ENCODE results near the gene DVL2. TPM values are rescaled to one million over a fixed set of nuclear protein-coding genes. Genes with fewer than 3 reads are reported as not detected.
A peak's percentile ranks its signal among the peaks of the same experiment; 100 is the strongest.
"Not testable (repeated sequence)": the region's sequence is repeated elsewhere in the genome, so short reads cannot be mapped to it uniquely, and the experiment has no call there.

Gene DVL2
- total RNA-seq, 2 experiments from 2014 or later = 64.4 to 66.5 TPM

- DNase-seq = no peak
- Mint-ChIP-seq H3K27ac (no peak overlapping the region), H3K36me3 (peaks cover 3% of the 10 kb centered on the region), H3K27me3 (no peaks in the 10 kb centered on the region), H3K9me3 (no peaks in the 10 kb centered on the region), H3K4me3 (no peak overlapping the region), H3K4me1 (peaks cover 2% of the 10 kb centered on the region)
Measured at GRCh38 chr17:7190276-7190917, 43.9 kb downstream of the DVL2 start.

GRCh38 chr17:7186241-7186640 lies 48.1 kb downstream of the DVL2 start:
- no peak for DNase-seq
- no peak overlapping the region for H3K27ac Mint-ChIP-seq
- H3K4me1 Mint-ChIP-seq = no peaks in the 10 kb centered on the region
- H3K27me3 Mint-ChIP-seq = no peaks in the 10 kb centered on the region
- no peaks in the 10 kb centered on the region for H3K9me3 Mint-ChIP-seq
- no peaks in the 10 kb centered on the region for H3K36me3 Mint-ChIP-seq
- H3K4me3 Mint-ChIP-seq = no peak overlapping the region

GRCh38 chr17:7184647-7185046 lies 49.7 kb downstream of the DVL2 start:
- no peaks in the 10 kb centered on the region for H3K36me3 Mint-ChIP-seq

GRCh38 chr17:7184091-7184488 lies 50.2 kb downstream of the DVL2 start:
- Mint-ChIP-seq H3K4me3 (no peak overlapping the region), H3K4me1 (no peaks in the 10 kb centered on the region), H3K27me3 (no peaks in the 10 kb centered on the region), H3K9me3 (no peaks in the 10 kb centered on the region), H3K27ac (no peak overlapping the region), H3K36me3 (no peaks in the 10 kb centered on the region)
- DNase-seq = no peak

More at GRCh38 chr17:7184647-7185046, 49.7 kb downstream of the DVL2 start:
- H3K4me3 Mint-ChIP-seq = no peak overlapping the region
- DNase-seq = no peak
- no peaks in the 10 kb centered on the region for H3K4me1 Mint-ChIP-seq
- no peaks in the 10 kb centered on the region for H3K9me3 Mint-ChIP-seq
- no peaks in the 10 kb centered on the region for H3K27me3 Mint-ChIP-seq
- H3K27ac Mint-ChIP-seq = no peak overlapping the region

GRCh38 chr17:7183433-7184090 lies 50.8 kb downstream of the DVL2 start:
- H3K4me1 Mint-ChIP-seq = no peaks in the 10 kb centered on the region
- H3K27me3 Mint-ChIP-seq = no peaks in the 10 kb centered on the region
- H3K27ac Mint-ChIP-seq = no peak overlapping the region
- no peaks in the 10 kb centered on the region for H3K9me3 Mint-ChIP-seq
- no peak overlapping the region for H3K4me3 Mint-ChIP-seq
- H3K36me3 Mint-ChIP-seq = no peaks in the 10 kb centered on the region
- no peak for DNase-seq

GRCh38 chr17:7182101-7182500 lies 52.2 kb downstream of the DVL2 start:
- H3K4me1 Mint-ChIP-seq, H3K27ac Mint-ChIP-seq, H3K36me3 Mint-ChIP-seq, H3K4me3 Mint-ChIP-seq, H3K9me3 Mint-ChIP-seq, DNase-seq: not testable (repeated sequence)
- peaks cover 12% of the 10 kb centered on the region for H3K27me3 Mint-ChIP-seq

- no peak within 1 kb of the TSS for H3K27ac Mint-ChIP-seq
- peaks cover 12% of the 10 kb centered on the region for H3K27me3 Mint-ChIP-seq
- no peaks in the 10 kb centered on the region for H3K9me3 Mint-ChIP-seq
- peaks cover 8% of the 10 kb centered on the region for H3K4me1 Mint-ChIP-seq
- H3K36me3 Mint-ChIP-seq = no peaks in the 10 kb centered on the region
- DNase-seq = no peak
- H3K4me3 Mint-ChIP-seq = peak within 1 kb of the TSS; percentile 71
Measured at GRCh38 chr17:7179317-7180254, 54.7 kb downstream of the DVL2 start, which contains the start of gene ASGR1. Gene ASGR1 (minus strand): TSS chr17:7179370. CDS start chr17:7178563, 807 bp downstream.

- peaks cover 8% of the 10 kb centered on the region for H3K4me1 Mint-ChIP-seq
- H3K4me3 Mint-ChIP-seq = no peak overlapping the region
- DNase-seq = no peak
- no peaks in the 10 kb centered on the region for H3K36me3 Mint-ChIP-seq
- no peak overlapping the region for H3K27ac Mint-ChIP-seq
- H3K27me3 Mint-ChIP-seq = peaks cover 12% of the 10 kb centered on the region
- H3K9me3 Mint-ChIP-seq = no peaks in the 10 kb centered on the region
Measured at GRCh38 chr17:7178973-7179316, 55.4 kb downstream of the DVL2 start.

GRCh38 chr17:7177954-7178477 lies 56.3 kb downstream of the DVL2 start:
- H3K27me3 Mint-ChIP-seq = peaks cover 12% of the 10 kb centered on the region
- no peaks in the 10 kb centered on the region for H3K36me3 Mint-ChIP-seq
- no peak overlapping the region for H3K27ac Mint-ChIP-seq
- no peaks in the 10 kb centered on the region for H3K9me3 Mint-ChIP-seq
- H3K4me1 Mint-ChIP-seq = peaks cover 8% of the 10 kb centered on the region
- peak overlapping the region; percentile 71 for H3K4me3 Mint-ChIP-seq
- DNase-seq = no peak

- peaks cover 12% of the 10 kb centered on the region for H3K27me3 Mint-ChIP-seq
Measured at GRCh38 chr17:7177191-7177953, 56.9 kb downstream of the DVL2 start.

GRCh38 chr17:7176841-7177190 lies 57.5 kb downstream of the DVL2 start:
- no peaks in the 10 kb centered on the region for H3K36me3 Mint-ChIP-seq
- H3K27me3 Mint-ChIP-seq = peaks cover 12% of the 10 kb centered on the region
- H3K4me3 Mint-ChIP-seq = no peak overlapping the region
- no peaks in the 10 kb centered on the region for H3K9me3 Mint-ChIP-seq
- H3K4me1 Mint-ChIP-seq = peaks cover 8% of the 10 kb centered on the region
- no peak for DNase-seq
- no peak overlapping the region for H3K27ac Mint-ChIP-seq

More at GRCh38 chr17:7177191-7177953, 56.9 kb downstream of the DVL2 start:
- Mint-ChIP-seq H3K4me3 (peak overlapping the region; percentile 71), H3K27ac (no peak overlapping the region), H3K9me3 (no peaks in the 10 kb centered on the region), H3K4me1 (peaks cover 8% of the 10 kb centered on the region), H3K36me3 (no peaks in the 10 kb centered on the region)
- peak; percentile 68 for DNase-seq

- H3K27ac Mint-ChIP-seq = no peak overlapping the region
- no peak for DNase-seq
- H3K4me3 Mint-ChIP-seq = no peak overlapping the region
- peaks cover 12% of the 10 kb centered on the region for H3K27me3 Mint-ChIP-seq
- H3K9me3 Mint-ChIP-seq = no peaks in the 10 kb centered on the region
- peaks cover 8% of the 10 kb centered on the region for H3K4me1 Mint-ChIP-seq
- H3K36me3 Mint-ChIP-seq = no peaks in the 10 kb centered on the region
Measured at GRCh38 chr17:7176107-7176840, 58.0 kb downstream of the DVL2 start.
